Upper lobe of left lung (tissue), 6 donors: ENCODE measurements around the gene TNMD. TPM values are rescaled to one million over a fixed set of nuclear protein-coding genes. Genes with fewer than 3 reads are reported as not detected.

Source experiments
- ATAC-seq, 2 donors: fragments of 200-7000 bp; cut with Tn5 transposase; one replicate each; pipeline ENCODE4 v1.9.1; 2022; ENCODE audit warnings: mild to moderate bottlenecking in 2 of 2, moderate library complexity in 2 of 2; ENCODE audit not compliant: low FRiP score in 2 of 2
- DNase-seq, 2 donors: peaks; one replicate each; pipeline ENCODE4 v3.0.0-alpha.2; 2019 to 2020
- H3K27ac ChIP-seq, 4 donors: fragments of 200-600 bp; sonication (generic); one replicate each; pipeline ENCODE4 v1.5.1; 2016 to 2019
- H3K27me3 ChIP-seq, 4 donors: fragments of 200-600 bp; sonication (generic); one replicate each; pipeline ENCODE4 v1.5.1; 2017 to 2019
- H3K36me3 ChIP-seq, 4 donors: fragments of 200-600 bp; sonication (generic); one replicate each; pipeline ENCODE4 v1.5.1; 2016 to 2019
- H3K4me1 ChIP-seq, 4 donors: fragments of 200-600 bp; sonication (generic); one replicate each; pipeline ENCODE4 v1.5.1; 2018 to 2019
- H3K4me3 ChIP-seq, 4 donors: fragments of 200-600 bp; sonication (generic); one replicate each; pipeline ENCODE4 v1.5.1; 2017 to 2019; ENCODE audit warnings: mild to moderate bottlenecking in 2 of 4, moderate library complexity in 1 of 4
- H3K9me3 ChIP-seq, 4 donors: fragments of 200-600 bp; sonication (generic); one replicate each; pipeline ENCODE4 v1.5.1; 2018 to 2019
- CTCF ChIP-seq, 6 experiments: fragments of 450-650 bp in 4 of 6; fragments of 200-600 bp in 2 of 6; sonication (generic) in 2 of 6; IDR thresholded peaks; one replicate each; pipeline ENCODE4 v1.5.1; 2016 to 2019; ENCODE audit warnings: antibody characterized with exemption in 6 of 6
- EP300 ChIP-seq, 4 donors: sonication (generic); formaldehyde crosslinking; IDR thresholded peaks; one replicate each; pipeline ENCODE4 v1.5.1; 2017; ENCODE audit warnings: antibody characterized with exemption in 4 of 4, control low read depth in 2 of 4
- POLR2A ChIP-seq, 4 donors: fragments of 450-650 bp; IDR thresholded peaks; one replicate each; pipeline ENCODE4 v1.5.1; 2016 to 2017; ENCODE audit warnings: antibody characterized with exemption in 4 of 4, mild to moderate bottlenecking in 2 of 4
- POLR2AphosphoS5 ChIP-seq, 2 donors: sonication (generic); formaldehyde crosslinking; IDR thresholded peaks; one replicate each; pipeline ENCODE4 v1.5.1; 2017; ENCODE audit warnings: antibody characterized with exemption in 2 of 2
- WGBS, 2 donors: methylation state at CpG; one replicate each; pipeline ENCODE4 v1.1.5; 2017 to 2018; 5-methylcytosine and 5-hydroxymethylcytosine counted together
- total RNA-seq, 6 donors: library from RNA; depleted of rRNA in 4 of 6; stranded (reverse); fragments of >200 nt in 4 of 6; gene quantifications; one replicate each; pipeline versions ENCODE4 v1.1.0 to v1.2.1, GENCODE V29; 2016 to 2021
- donor health status: DM: no; HTN: no; CAD: no; lungs with moderate emphysema.
- donor health status: DM: no; HTN: yes; CAD: no; lungs with severe emphysema.

Gene TNMD
- total RNA-seq, 6 donors from 2014 or later: not detected

- ATAC-seq (peak in 1 of 2 donors; percentile 68), DNase-seq (no peak)
- WGBS, 2 donors: 65 to 71% methylated on average over 8 of the region's 8 CpGs
Observed at GRCh38 chrX:100648458-100649417, 64.0 kb downstream of the TNMD start.

More at GRCh38 chrX:100648458-100649417, 64.0 kb downstream of the TNMD start:
- Histone ChIP-seq H3K9me3 (no peaks in the 10 kb centered on the region), H3K4me1 (peaks cover 0 to 2% (median 0%) of the 10 kb centered on the region in 4 donors), H3K27me3 (no peaks in the 10 kb centered on the region), H3K27ac (peak overlapping the region; percentile 69 to 82 (median 74)), H3K4me3 (no peak overlapping the region), H3K36me3 (no peaks in the 10 kb centered on the region)
- TF ChIP-seq EP300 (IDR thresholded peaks at IDR 0.05) (no peak), POLR2AphosphoS5 (IDR thresholded peaks at IDR 0.05) (no peak), CTCF (IDR thresholded peaks at IDR 0.05) (no peak), POLR2A (IDR thresholded peaks at IDR 0.05) (no peak)

Other genes starting within 250 kb of the TNMD start
- 1 to 10 TPM in 1 of 6 donors, under 1 TPM in 5; 0.10 to 1.0 (median 0.19) TPM for gene PCDH19, start 174.7 kb upstream of the TNMD start, total RNA-seq
- gene TSPAN6, start 51.9 kb downstream of the TNMD start, total RNA-seq: 10 to 100 TPM in 5 of 6 donors, 1 to 10 TPM in 1; 9.8 to 22.6 (median 17.1) TPM
- gene SRPX2, start 59.3 kb downstream of the TNMD start, total RNA-seq: 10 to 100 TPM; 14.6 to 39.8 (median 23.4) TPM
- 10 to 100 TPM in 5 of 6 donors, 1 to 10 TPM in 1; 7.4 to 26.2 (median 15.9) TPM for gene SYTL4, start 147.2 kb downstream of the TNMD start, total RNA-seq
- 10 to 100 TPM; 11.2 to 17.0 (median 14.2) TPM for gene CSTF2, start 235.5 kb downstream of the TNMD start, total RNA-seq